ENCODE results near the gene KLHL1. TPM values are rescaled to one million over a fixed set of nuclear protein-coding genes. Genes with fewer than 3 reads are reported as not detected.

Gene KLHL1
- total and polyA plus RNA-seq, 2 of the 13 experiments (the other 11 are each of a cell fraction or from before 2014, with no cell fraction given): 0.01 TPM; not detected in 1

DNA sequence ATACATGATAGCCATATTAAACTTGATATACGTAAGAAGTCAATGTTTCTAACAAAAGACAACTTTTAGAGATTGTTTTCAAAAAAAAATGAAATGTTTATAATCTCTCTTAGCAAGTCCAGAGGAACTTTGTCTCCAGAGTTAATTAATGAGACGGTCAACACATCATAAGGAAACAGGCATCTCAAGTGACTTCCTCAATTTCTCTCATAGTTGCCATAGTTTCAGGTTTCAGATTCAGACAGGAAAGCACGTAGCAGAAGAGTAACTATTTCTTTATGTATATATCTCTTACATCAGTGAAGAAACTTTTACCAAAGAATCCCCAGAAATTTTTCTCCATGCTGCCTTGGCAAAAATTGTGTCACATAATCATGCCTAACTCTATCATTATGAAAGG lies 160.2 kb downstream of the KLHL1 start:
- H3K27me3 ChIP-seq (ENCODE audit: control insufficient read depth in 1 of 2, insufficient read depth in 2 of 2, low read length in 2 of 2): no peaks in the 10 kb centered on the region
- no TSS peak for BruUV-seq (replicated peaks)
- no peak overlapping the region for H3K27ac ChIP-seq (ENCODE audit: extremely low read length, insufficient read depth, low read length)
- ATAC-seq (no peak), FAIRE-seq (no peak), DNase-seq (ENCODE audit: low spot score) (no peak)
- no peaks in the 10 kb centered on the region for H3K9me3 ChIP-seq (ENCODE audit: low read length)
- H3K4me1 ChIP-seq (ENCODE audit: insufficient read depth, low read length): no peaks in the 10 kb centered on the region
- 6% methylated on average over 3 of the region's 3 CpGs for WGBS (ENCODE audit: low lambda C conversion rate)
- no peaks in the 10 kb centered on the region for H4K20me1 ChIP-seq (ENCODE audit: insufficient read depth, low read length)
- no peak overlapping the region for H3K4me3 ChIP-seq (replicated peaks in 1 of 3; ENCODE audit: insufficient read depth in 1 of 3, low read depth in 2 of 3, low read length in 3 of 3)
- POLR2A ChIA-PET: no interaction called here
- CTCF ChIA-PET (ENCODE audit: low intra/inter-chr PET ratio, low total read pairs): no interaction called here
- H2AFZ ChIP-seq (ENCODE audit: low read length): no peak overlapping the region
- in situ Hi-C loops (cut with HindIII; ENCODE audit: extremely low pct_ligation_motif_present, low pct_unique_long_range_greater_than_20kb) (no loop called here), intact Hi-C loops (cut with micrococcal nuclease; ENCODE audit: unreplicated experiment) (no loop called here)
- H3K79me2 ChIP-seq (ENCODE audit: insufficient read depth, low read length): no peaks in the 10 kb centered on the region
- no peak overlapping the region for H3K9ac ChIP-seq (ENCODE audit: insufficient read depth, low read depth, low read length)
- TF ChIP-seq ONECUT2 (CRISPR knock-in tag; IDR thresholded peaks at IDR 0.05) (no peak), ZNF256 (CRISPR knock-in tag; conservative IDR thresholded peaks at IDR 0.05) (no peak), TAF15 (IDR thresholded peaks at IDR 0.05; ENCODE audit: low read depth, low read length, poor library complexity, severe bottlenecking) (no peak), ZNF205 (CRISPR knock-in tag; IDR thresholded peaks at IDR 0.05) (no peak)
- H3K36me3 ChIP-seq (replicated peaks in 1 of 2; ENCODE audit: control insufficient read depth in 1 of 2, insufficient read depth in 2 of 2, low read length in 2 of 2): no peaks in the 10 kb centered on the region
- H3K4me2 ChIP-seq (ENCODE audit: low read depth, low read length): no peak overlapping the region

DNA sequence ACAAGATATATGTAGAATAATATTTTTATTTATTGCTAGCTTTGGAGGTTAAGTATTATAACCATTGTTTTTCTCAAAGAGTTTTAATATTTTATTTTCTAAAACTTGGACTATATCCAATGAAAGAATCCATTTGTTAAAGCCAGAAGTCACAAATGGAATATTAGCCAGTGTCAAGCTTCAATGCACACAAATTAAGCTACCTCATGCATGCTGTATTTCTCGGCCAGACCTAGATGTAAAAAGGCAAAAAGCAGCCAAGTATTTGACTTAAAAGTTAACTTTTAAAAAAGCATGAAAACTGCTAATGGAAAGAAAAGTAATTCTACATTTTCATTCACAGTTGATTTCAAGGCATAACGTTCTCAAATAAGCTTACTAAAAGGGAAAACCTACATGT lies 160.7 kb downstream of the KLHL1 start:
- in situ Hi-C loops (cut with HindIII; ENCODE audit: extremely low pct_ligation_motif_present, low pct_unique_long_range_greater_than_20kb) (no loop called here), intact Hi-C loops (cut with micrococcal nuclease; ENCODE audit: unreplicated experiment) (no loop called here)
- 0% methylated on average over 2 of the region's 2 CpGs for WGBS (ENCODE audit: low lambda C conversion rate)
- H3K9ac ChIP-seq (ENCODE audit: insufficient read depth, low read depth, low read length): no peak overlapping the region
- no peak overlapping the region for H2AFZ ChIP-seq (ENCODE audit: low read length)
- H3K4me1 ChIP-seq (ENCODE audit: insufficient read depth, low read length): no peaks in the 10 kb centered on the region
- FAIRE-seq (no peak), DNase-seq (ENCODE audit: low spot score) (no peak), ATAC-seq (no peak)
- no peak overlapping the region for H3K4me2 ChIP-seq (ENCODE audit: low read depth, low read length)
- no peaks in the 10 kb centered on the region for H4K20me1 ChIP-seq (ENCODE audit: insufficient read depth, low read length)
- no peak overlapping the region for H3K4me3 ChIP-seq (replicated peaks in 1 of 3; ENCODE audit: insufficient read depth in 1 of 3, low read depth in 2 of 3, low read length in 3 of 3)
- no peaks in the 10 kb centered on the region for H3K27me3 ChIP-seq (ENCODE audit: control insufficient read depth in 1 of 2, insufficient read depth in 2 of 2, low read length in 2 of 2)
- BruUV-seq (replicated peaks): no TSS peak
- no peaks in the 10 kb centered on the region for H3K79me2 ChIP-seq (ENCODE audit: insufficient read depth, low read length)
- ChIA-PET POLR2A (no interaction called here), CTCF (ENCODE audit: low intra/inter-chr PET ratio, low total read pairs) (no interaction called here)
- H3K36me3 ChIP-seq (replicated peaks in 1 of 2; ENCODE audit: control insufficient read depth in 1 of 2, insufficient read depth in 2 of 2, low read length in 2 of 2): no peaks in the 10 kb centered on the region
- no peak overlapping the region for H3K27ac ChIP-seq (ENCODE audit: extremely low read length, insufficient read depth, low read length)
- no peaks in the 10 kb centered on the region for H3K9me3 ChIP-seq (ENCODE audit: low read length)
- TF ChIP-seq, protein P1, sequence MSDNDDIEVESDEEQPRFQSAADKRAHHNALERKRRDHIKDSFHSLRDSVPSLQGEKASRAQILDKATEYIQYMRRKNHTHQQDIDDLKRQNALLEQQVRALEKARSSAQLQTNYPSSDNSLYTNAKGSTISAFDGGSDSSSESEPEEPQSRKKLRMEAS (IDR thresholded peaks at IDR 0.05): no peak
- TF ChIP-seq, protein P2, sequence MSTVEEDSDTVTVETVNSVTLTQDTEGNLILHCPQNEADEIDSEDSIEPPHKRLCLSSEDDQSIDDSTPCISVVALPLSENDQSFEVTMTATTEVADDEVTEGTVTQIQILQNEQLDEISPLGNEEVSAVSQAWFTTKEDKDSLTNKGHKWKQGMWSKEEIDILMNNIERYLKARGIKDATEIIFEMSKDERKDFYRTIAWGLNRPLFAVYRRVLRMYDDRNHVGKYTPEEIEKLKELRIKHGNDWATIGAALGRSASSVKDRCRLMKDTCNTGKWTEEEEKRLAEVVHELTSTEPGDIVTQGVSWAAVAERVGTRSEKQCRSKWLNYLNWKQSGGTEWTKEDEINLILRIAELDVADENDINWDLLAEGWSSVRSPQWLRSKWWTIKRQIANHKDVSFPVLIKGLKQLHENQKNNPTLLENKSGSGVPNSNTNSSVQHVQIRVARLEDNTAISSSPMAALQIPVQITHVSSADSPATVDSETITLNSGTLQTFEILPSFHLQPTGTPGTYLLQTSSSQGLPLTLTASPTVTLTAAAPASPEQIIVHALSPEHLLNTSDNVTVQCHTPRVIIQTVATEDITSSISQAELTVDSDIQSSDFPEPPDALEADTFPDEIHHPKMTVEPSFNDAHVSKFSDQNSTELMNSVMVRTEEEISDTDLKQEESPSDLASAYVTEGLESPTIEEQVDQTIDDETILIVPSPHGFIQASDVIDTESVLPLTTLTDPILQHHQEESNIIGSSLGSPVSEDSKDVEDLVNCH (CRISPR knock-in tag; IDR thresholded peaks at IDR 0.05): no peak
- TF ChIP-seq, protein P3, sequence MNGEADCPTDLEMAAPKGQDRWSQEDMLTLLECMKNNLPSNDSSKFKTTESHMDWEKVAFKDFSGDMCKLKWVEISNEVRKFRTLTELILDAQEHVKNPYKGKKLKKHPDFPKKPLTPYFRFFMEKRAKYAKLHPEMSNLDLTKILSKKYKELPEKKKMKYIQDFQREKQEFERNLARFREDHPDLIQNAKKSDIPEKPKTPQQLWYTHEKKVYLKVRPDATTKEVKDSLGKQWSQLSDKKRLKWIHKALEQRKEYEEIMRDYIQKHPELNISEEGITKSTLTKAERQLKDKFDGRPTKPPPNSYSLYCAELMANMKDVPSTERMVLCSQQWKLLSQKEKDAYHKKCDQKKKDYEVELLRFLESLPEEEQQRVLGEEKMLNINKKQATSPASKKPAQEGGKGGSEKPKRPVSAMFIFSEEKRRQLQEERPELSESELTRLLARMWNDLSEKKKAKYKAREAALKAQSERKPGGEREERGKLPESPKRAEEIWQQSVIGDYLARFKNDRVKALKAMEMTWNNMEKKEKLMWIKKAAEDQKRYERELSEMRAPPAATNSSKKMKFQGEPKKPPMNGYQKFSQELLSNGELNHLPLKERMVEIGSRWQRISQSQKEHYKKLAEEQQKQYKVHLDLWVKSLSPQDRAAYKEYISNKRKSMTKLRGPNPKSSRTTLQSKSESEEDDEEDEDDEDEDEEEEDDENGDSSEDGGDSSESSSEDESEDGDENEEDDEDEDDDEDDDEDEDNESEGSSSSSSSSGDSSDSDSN (CRISPR knock-in tag; IDR thresholded peaks at IDR 0.05): no peak
- no peak for TF ChIP-seq RCOR2 (CRISPR knock-in tag; IDR thresholded peaks at IDR 0.05)
- TF ChIP-seq, protein P4, sequence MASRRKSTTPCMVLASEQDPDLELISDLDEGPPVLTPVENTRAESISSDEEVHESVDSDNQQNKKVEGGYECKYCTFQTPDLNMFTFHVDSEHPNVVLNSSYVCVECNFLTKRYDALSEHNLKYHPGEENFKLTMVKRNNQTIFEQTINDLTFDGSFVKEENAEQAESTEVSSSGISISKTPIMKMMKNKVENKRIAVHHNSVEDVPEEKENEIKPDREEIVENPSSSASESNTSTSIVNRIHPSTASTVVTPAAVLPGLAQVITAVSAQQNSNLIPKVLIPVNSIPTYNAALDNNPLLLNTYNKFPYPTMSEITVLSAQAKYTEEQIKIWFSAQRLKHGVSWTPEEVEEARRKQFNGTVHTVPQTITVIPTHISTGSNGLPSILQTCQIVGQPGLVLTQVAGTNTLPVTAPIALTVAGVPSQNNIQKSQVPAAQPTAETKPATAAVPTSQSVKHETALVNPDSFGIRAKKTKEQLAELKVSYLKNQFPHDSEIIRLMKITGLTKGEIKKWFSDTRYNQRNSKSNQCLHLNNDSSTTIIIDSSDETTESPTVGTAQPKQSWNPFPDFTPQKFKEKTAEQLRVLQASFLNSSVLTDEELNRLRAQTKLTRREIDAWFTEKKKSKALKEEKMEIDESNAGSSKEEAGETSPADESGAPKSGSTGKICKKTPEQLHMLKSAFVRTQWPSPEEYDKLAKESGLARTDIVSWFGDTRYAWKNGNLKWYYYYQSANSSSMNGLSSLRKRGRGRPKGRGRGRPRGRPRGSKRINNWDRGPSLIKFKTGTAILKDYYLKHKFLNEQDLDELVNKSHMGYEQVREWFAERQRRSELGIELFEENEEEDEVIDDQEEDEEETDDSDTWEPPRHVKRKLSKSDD (CRISPR knock-in tag; IDR thresholded peaks at IDR 0.05; ENCODE audit: low read depth): no peak
- TF ChIP-seq RFX3 (CRISPR knock-in tag; IDR thresholded peaks at IDR 0.05): no peak
- no peak for TF ChIP-seq FLYWCH1 (CRISPR knock-in tag; IDR thresholded peaks at IDR 0.05)
- no peak for TF ChIP-seq SMAD9 (CRISPR knock-in tag; IDR thresholded peaks at IDR 0.05)
- TF ChIP-seq ZNF552 (CRISPR knock-in tag; IDR thresholded peaks at IDR 0.05; ENCODE audit: borderline replicate concordance): no peak
